ENCODE measurements around the gene DIRAS1.
"Not testable (repeated sequence)": the region's sequence is repeated elsewhere in the genome, so short reads cannot be mapped to it uniquely, and the experiment has no call there.

DIRAS1 gene

DNA sequence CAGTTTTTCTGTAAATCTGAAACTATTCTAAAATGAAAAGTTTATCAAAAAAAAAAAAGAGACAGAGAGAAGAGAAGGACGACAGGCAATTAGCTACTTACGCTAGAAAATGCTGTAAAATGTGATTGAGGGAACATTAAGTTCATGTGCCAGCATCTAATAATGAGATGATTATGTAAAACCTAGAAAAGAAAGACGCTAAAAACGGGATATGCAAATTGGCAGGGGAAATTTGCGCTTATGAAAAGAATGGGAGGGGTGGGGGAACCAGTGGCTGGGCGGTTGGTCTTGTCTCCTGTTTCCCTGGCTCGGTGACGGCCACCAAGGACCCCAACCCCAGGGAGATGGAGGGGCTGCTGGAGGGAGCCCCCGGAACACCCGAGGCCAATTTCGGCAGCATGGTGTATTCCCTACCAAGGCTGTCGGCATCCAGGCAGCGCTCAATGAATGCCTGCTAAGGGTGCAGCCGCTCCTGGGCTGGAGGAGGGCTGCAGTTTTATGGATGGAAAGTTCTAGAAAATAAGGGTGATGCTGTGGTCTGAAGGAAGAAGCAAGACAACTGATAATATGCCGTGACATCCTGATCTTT, 52.9 kb downstream of the DIRAS1 start:
- no peak for DNase-seq

DNA sequence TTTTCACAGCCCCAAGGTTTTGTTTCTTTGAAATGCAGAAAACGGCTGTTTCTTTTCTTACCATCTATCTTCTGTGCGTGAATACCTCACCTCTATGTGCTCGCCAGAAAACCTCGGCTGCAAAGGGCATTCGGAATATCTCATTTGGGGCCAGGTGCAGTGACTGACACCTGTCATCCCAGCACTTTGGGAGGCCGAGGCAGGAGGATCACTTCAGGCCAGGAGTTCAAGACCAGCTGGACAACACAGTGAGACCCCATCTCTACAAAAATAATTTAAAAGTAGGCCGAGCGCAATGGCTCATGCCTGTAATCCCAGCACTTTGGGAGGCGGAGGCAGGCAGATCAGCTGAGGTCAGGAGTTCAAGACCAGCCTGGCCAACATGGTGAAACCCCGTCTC, 53.8 kb downstream of the DIRAS1 start:
- not testable (repeated sequence) for DNase-seq

DNA sequence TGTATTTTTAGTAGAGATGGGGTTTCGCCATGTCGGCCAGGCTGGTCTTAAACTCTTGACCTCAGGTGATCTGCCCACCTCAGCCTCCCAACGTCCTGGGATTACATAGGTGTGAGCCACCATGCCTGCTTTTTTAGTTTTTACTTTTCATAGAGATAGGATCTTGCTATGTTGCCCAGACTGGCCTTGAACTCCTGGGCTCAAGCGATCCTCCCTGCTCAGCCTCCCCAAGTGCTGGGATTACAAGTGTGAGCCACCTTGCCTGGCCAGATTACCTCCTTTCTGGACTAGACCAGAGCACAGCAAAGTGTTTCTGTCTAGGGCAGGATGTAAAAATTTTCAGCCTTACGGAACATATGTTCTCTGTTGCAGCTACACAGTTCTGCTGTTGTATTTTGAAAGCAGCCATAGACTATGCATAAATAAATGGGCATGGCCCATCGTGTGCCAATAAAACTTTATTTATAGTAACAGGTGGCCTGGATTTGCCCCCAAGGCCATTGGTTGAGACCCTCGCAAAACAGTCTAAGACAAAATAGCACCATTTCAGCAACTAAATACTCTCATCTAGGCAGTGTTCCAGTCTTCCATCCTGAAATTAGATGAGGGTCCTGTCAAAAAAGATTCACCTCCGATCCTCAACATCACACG, 54.7 kb downstream of the DIRAS1 start:
- no peak for DNase-seq

DNA sequence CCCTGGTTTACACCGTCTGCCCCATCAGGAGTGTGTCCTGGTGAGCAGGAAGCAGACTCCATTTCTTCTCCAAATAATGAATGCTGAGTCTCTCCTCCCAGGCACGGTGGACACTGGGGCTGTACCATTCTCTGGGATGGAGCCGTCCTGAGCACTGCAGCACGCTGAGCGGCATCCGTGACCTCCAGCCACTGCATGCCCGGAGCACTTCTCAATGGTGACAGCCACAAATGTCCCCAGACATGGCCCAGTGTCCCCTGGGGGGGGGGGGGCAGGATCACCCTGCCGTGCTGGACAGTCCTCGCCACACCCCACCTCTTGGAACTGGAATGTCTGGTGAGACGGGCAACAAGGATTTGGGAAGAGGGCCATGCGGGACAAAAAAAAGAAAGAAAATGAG, 56.1 kb downstream of the DIRAS1 start:
- DNase-seq, result no peak

All from activated CD4-positive, alpha-beta T cell treated with anti-CD3 and anti-CD28 coated beads, Interleukin-2, Interleukin-6, amounts not matched to agents 100 ng/mL and 50 ng/mL, durations not matched to agents 16 hours and 8 hours (primary cell).